K562 (cell line): ENCODE results near the gene MAST1. TPM values are rescaled to one million over a fixed set of nuclear protein-coding genes. Genes with fewer than 3 reads are reported as not detected.

Experiments
- BDP1 ChIP-seq: IDR thresholded peaks from 3 replicates; pipeline ENCODE4 v1.6.1; 2011; ENCODE audit not compliant: insufficient read length, insufficient read depth
- CBX2 ChIP-seq: fragments of 200-600 bp; sonication (generic); IDR thresholded peaks from one replicate; pipeline ENCODE4 v1.6.1; 2012; ENCODE audit warnings: mild to moderate bottlenecking, low read length, inconsistent platforms; ENCODE audit not compliant: insufficient read depth, poor library complexity, severe bottlenecking
- CHD1 ChIP-seq: fragments of 200-600 bp; sonication (generic); IDR thresholded peaks from one replicate; pipeline ENCODE4 v1.6.1; 2012; ENCODE audit warnings: mild to moderate bottlenecking, moderate library complexity, low read length, inconsistent platforms
- CREM ChIP-seq: IDR thresholded peaks from 2 replicates; pipeline ENCODE4 v1.6.1; 2014; ENCODE audit warnings: antibody characterized with exemption, low read depth
- ILF3 ChIP-seq: fragments of 450-650 bp; IDR thresholded peaks from 2 replicates; pipeline ENCODE4 v1.6.1; 2018; ENCODE audit warnings: antibody characterized with exemption, mild to moderate bottlenecking, moderate library complexity, borderline replicate concordance
- JUND ChIP-seq, 2 experiments: IDR thresholded peaks; 2 replicates in 1 of 2; 3 replicates in 1 of 2; pipeline ENCODE4 v1.6.1; 2011; ENCODE audit warnings: borderline replicate concordance in 2 of 2, low read depth in 2 of 2, low read length in 2 of 2, improper control_type of control experiment in 1 of 2, missing biosample characterization in 1 of 2, missing genetic modification characterization in 1 of 2, missing genetic modification reagents in 1 of 2
- KAT7 ChIP-seq: sonication (generic); formaldehyde crosslinking; IDR thresholded peaks from 2 replicates; pipeline ENCODE4 v1.8.0; 2022; ENCODE audit warnings: missing genetic modification reagents, mild to moderate bottlenecking, borderline replicate concordance
- MEIS2 ChIP-seq: fragments of 450-650 bp; IDR thresholded peaks from 2 replicates; pipeline ENCODE4 v1.6.1; 2014; ENCODE audit warnings: mild to moderate bottlenecking; ENCODE audit not compliant: partially characterized antibody
- PCBP2 ChIP-seq: fragments of 200-400 bp; formaldehyde crosslinking; IDR thresholded peaks from 2 replicates; pipeline ENCODE4 v1.6.1; 2018; ENCODE audit warnings: low read length, low read depth, mild to moderate bottlenecking, moderate library complexity; ENCODE audit not compliant: poor library complexity, severe bottlenecking
- RBFOX2 ChIP-seq: fragments of 200-400 bp; formaldehyde crosslinking; IDR thresholded peaks from 2 replicates; pipeline ENCODE4 v1.6.1; 2017; ENCODE audit warnings: low read depth, mild to moderate bottlenecking, low read length, moderate library complexity
- SAFB2 ChIP-seq: fragments of 200-400 bp; formaldehyde crosslinking; IDR thresholded peaks from 2 replicates; pipeline ENCODE4 v1.6.1; 2018; ENCODE audit warnings: borderline replicate concordance, low read length, low read depth, moderate library complexity; ENCODE audit not compliant: severe bottlenecking
- SUPT5H ChIP-seq: fragments of 450-650 bp; IDR thresholded peaks from 2 replicates; pipeline ENCODE4 v1.6.1; 2016
- TFAM ChIP-seq: fragments of 250-450 bp; sonication (Bioruptor Pico); conservative IDR thresholded peaks from 2 replicates; pipeline ENCODE4 v1.5.0; 2021; ENCODE audit warnings: mild to moderate bottlenecking, moderate library complexity
- WHSC1 ChIP-seq: IDR thresholded peaks from one replicate; pipeline ENCODE4 v1.6.1; 2012; ENCODE audit warnings: low read length, control low read depth, inconsistent platforms
- ZFPM2 ChIP-seq: fragments of 250-450 bp; sonication (Bioruptor Pico); IDR thresholded peaks from 2 replicates; pipeline ENCODE4 v1.5.1; 2022; ENCODE audit warnings: mild to moderate bottlenecking
- ZKSCAN8 ChIP-seq: fragments of 200-800 bp; sonication (Bioruptor generic); IDR thresholded peaks from 2 replicates; pipeline ENCODE4 v1.6.1; 2016; ENCODE audit warnings: missing genetic modification characterization, missing compliant biosample characterization
- ZNF224 ChIP-seq: sonication (generic); formaldehyde crosslinking; IDR thresholded peaks from 2 replicates; pipeline ENCODE4 v1.8.0; 2022; ENCODE audit warnings: mild to moderate bottlenecking, missing genetic modification reagents
- ZNF408 ChIP-seq: fragments of 250-450 bp; sonication (Bioruptor Pico); IDR thresholded peaks from 2 replicates; pipeline ENCODE4 v1.4.0; 2020; ENCODE audit warnings: low read depth, mild to moderate bottlenecking, moderate library complexity
- ZNF778 ChIP-seq: fragments of 450-650 bp; formaldehyde crosslinking; IDR thresholded peaks from 2 replicates; pipeline ENCODE4 v1.4.0; 2020; ENCODE audit warnings: mild to moderate bottlenecking, moderate library complexity
- polyA plus RNA-seq, 8 experiments: library from polyadenylated mRNA; depleted of rRNA in 4 of 8; stranded (reverse) in 5 of 8; unstranded in 3 of 8; fragments of >200 nt; fragmentation: Nextera tagmentation in 2 of 8; fragmentation: Illumina TruSeq in 1 of 8; extraction: Ambion mirVana in 2 of 8; extraction: Trizol in 1 of 8; gene quantifications; 2 replicates each; pipeline versions ENCODE4 v1.2.1 to v1.2.3, GENCODE V29; 2011 to 2014; ENCODE audit warnings: inconsistent platforms in 1 of 8, missing spikeins in 1 of 8
- total RNA-seq, 7 experiments: library from RNA; depleted of rRNA in 6 of 7; stranded (reverse); fragments of >200 nt in 6 of 7; fragmentation: Illumina TruSeq in 2 of 7; extraction: Trizol in 2 of 7; gene quantifications; 2 replicates each; pipeline versions ENCODE4 v1.2.1 to v1.2.3, GENCODE V29; 2011 to 2021; ENCODE audit warnings: low replicate concordance in 1 of 7
- TF ChIP-seq, protein P1 (sequence below): fragments of 450-650 bp; formaldehyde crosslinking; IDR thresholded peaks from 2 replicates; pipeline ENCODE4 v1.4.0; 2020; ENCODE audit warnings: mild to moderate bottlenecking, moderate library complexity
- TF ChIP-seq, protein P2 (sequence below): fragments of 250-450 bp; sonication (Bioruptor Pico); IDR thresholded peaks from 2 replicates; pipeline ENCODE4 v1.8.0; 2022; ENCODE audit warnings: inconsistent platforms
- TF ChIP-seq, protein P3 (sequence below): fragments of 250-450 bp; sonication (Bioruptor Pico); IDR thresholded peaks from 2 replicates; pipeline ENCODE4 v1.4.0; 2020

The MAST1 gene
- total and polyA plus RNA-seq, 9 of the 15 experiments (the other 6 are each of a cell fraction or from before 2014, with no cell fraction given) = 0.48 to 10.3 (median 3.9) TPM

DNA sequence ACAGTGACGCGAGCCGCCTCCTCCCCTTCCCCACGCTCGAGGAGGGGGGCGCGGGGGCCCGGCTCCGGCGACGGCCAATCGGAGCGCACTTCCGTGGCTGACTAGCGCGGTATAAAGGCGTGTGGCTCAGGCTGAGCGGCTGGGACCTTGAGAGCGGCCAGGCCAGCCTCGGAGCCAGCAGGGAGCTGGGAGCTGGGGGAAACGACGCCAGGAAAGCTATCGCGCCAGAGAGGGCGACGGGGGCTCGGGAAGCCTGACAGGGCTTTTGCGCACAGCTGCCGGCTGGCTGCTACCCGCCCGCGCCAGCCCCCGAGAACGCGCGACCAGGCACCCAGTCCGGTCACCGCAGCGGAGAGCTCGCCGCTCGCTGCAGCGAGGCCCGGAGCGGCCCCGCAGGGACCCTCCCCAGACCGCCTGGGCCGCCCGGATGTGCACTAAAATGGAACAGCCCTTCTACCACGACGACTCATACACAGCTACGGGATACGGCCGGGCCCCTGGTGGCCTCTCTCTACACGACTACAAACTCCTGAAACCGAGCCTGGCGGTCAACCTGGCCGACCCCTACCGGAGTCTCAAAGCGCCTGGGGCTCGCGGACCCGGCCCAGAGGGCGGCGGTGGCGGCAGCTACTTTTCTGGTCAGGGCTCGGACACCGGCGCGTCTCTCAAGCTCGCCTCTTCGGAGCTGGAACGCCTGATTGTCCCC is 46.8 kb upstream of the MAST1 start, which contains the start of gene JUNB (continued):
- TF ChIP-seq, protein P1, sequence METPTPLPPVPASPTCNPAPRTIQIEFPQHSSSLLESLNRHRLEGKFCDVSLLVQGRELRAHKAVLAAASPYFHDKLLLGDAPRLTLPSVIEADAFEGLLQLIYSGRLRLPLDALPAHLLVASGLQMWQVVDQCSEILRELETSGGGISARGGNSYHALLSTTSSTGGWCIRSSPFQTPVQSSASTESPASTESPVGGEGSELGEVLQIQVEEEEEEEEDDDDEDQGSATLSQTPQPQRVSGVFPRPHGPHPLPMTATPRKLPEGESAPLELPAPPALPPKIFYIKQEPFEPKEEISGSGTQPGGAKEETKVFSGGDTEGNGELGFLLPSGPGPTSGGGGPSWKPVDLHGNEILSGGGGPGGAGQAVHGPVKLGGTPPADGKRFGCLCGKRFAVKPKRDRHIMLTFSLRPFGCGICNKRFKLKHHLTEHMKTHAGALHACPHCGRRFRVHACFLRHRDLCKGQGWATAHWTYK (CRISPR knock-in tag) = peak; percentile 85
- TF ChIP-seq KAT7 (CRISPR knock-in tag) (peak; percentile 98), ZNF408 (no peak), CHD1 (no peak), PCBP2 (peak; percentile 68), SAFB2 (no peak), ZKSCAN8 (CRISPR knock-in tag) (no peak), CREM (peak; percentile 92), BDP1 (no peak), TFAM (CRISPR knock-in tag) (no peak), MEIS2 (peak; percentile 84), CBX2 (no peak), JUND (IDR thresholded peaks at IDR 0.05; ENCODE audit: borderline replicate concordance, low read depth, low read length) (peak; percentile 74), JUND (tag; IDR thresholded peaks at IDR 0.05; ENCODE audit: borderline replicate concordance, low read depth, low read length) (no peak; the same call in 2 of the 3 replicates), SUPT5H (peak; percentile 100), ZNF224 (CRISPR knock-in tag) (no peak), ZNF778 (CRISPR knock-in tag) (no peak), WHSC1 (no peak), ZFPM2 (CRISPR knock-in tag) (0 out of 2 replicates have a peak, but pooled peaks have one; percentile 63), RBFOX2 (peak; percentile 96), ILF3 (peak; percentile 92; the same call in 1 of the 2 replicates)
- TF ChIP-seq, protein P2, sequence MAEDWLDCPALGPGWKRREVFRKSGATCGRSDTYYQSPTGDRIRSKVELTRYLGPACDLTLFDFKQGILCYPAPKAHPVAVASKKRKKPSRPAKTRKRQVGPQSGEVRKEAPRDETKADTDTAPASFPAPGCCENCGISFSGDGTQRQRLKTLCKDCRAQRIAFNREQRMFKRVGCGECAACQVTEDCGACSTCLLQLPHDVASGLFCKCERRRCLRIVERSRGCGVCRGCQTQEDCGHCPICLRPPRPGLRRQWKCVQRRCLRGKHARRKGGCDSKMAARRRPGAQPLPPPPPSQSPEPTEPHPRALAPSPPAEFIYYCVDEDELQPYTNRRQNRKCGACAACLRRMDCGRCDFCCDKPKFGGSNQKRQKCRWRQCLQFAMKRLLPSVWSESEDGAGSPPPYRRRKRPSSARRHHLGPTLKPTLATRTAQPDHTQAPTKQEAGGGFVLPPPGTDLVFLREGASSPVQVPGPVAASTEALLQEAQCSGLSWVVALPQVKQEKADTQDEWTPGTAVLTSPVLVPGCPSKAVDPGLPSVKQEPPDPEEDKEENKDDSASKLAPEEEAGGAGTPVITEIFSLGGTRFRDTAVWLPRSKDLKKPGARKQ = no peak
- TF ChIP-seq, protein P3, sequence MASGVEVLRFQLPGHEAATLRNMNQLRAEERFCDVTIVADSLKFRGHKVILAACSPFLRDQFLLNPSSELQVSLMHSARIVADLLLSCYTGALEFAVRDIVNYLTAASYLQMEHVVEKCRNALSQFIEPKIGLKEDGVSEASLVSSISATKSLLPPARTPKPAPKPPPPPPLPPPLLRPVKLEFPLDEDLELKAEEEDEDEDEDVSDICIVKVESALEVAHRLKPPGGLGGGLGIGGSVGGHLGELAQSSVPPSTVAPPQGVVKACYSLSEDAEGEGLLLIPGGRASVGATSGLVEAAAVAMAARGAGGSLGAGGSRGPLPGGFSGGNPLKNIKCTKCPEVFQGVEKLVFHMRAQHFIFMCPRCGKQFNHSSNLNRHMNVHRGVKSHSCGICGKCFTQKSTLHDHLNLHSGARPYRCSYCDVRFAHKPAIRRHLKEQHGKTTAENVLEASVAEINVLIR (CRISPR knock-in tag) = peak; percentile 82
